IPS-15b (cell line): ENCODE results near the gene SHC1.
A peak's percentile ranks its signal among the peaks of the same experiment; 100 is the strongest.

Experiments used
- H3K27me3 ChIP-seq: one replicate; pipeline ENCODE4 v1.6.1; 2013; ENCODE audit warnings: low read length; ENCODE audit not compliant: control insufficient read depth, insufficient read depth
- H3K36me3 ChIP-seq: one replicate; pipeline ENCODE4 v1.6.1; 2013; ENCODE audit warnings: low read length; ENCODE audit not compliant: control insufficient read depth, insufficient read depth
- H3K4me1 ChIP-seq: one replicate; pipeline ENCODE4 v1.6.1; 2013; ENCODE audit warnings: mild to moderate bottlenecking, low read length; ENCODE audit not compliant: control insufficient read depth, insufficient read depth
- H3K4me3 ChIP-seq: one replicate; pipeline ENCODE4 v1.5.1; 2013; ENCODE audit warnings: low read depth, low read length
- H3K9ac ChIP-seq: one replicate; pipeline ENCODE4 v1.6.1; 2013; ENCODE audit warnings: low read depth, mild to moderate bottlenecking, low read length
- H3K9me3 ChIP-seq: one replicate; pipeline ENCODE4 v1.6.1; 2013; ENCODE audit warnings: mild to moderate bottlenecking, low read length; ENCODE audit not compliant: control insufficient read depth, insufficient read depth

Gene SHC1

DNA sequence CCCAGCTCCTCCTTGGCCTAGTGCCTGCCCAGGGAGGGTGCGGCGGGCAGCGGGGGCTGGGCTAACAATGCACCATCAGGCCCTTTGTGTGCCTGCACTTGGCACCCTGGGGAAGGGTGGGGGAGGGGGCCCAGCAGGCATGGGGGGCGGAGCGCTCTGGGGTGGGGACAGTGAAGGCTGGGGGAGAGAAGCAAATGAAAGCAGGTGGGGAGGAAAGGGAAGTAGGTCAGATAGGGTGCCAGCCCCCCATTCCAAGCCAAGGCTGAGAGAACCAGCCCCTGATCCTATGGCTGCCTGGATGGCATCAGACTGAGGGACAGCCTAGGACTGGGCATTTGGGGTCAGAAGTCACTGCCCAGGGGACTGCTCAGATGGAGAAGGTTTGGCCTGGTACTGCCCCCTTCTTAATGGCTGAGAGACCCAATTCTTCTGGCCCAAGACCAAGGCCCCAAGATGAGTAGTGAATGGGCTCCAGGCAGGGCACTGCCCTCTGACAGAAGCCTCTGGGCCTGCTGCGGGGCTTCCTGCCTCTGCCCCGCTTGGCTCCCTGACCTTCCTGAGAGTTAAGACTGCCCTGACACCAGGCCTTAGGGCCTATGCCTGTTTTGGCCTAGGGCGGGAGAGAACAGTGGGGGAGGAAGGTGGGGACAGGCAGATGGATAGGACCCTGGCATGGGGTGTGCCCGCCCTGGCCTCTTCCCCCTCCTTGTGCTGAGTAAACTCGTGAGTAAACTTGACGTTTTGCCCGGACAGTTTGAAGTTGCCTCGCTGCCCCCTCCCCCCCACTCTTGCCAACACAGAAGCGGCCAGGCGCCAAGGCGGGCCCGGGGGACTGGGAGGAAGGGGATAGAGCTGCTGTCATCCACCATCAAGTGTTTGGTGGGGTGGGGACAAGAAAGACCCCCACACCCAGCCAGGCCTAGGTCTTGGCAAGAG, 34.8 kb upstream of the SHC1 start:
- Histone ChIP-seq H3K27me3 (no peaks in the 10 kb centered on the region), H3K4me1 (peaks cover 17% of the 10 kb centered on the region), H3K4me3 (peak overlapping the region; percentile 59), H3K9me3 (no peaks in the 10 kb centered on the region), H3K36me3 (no peaks in the 10 kb centered on the region), H3K9ac (no peak overlapping the region)

DNA sequence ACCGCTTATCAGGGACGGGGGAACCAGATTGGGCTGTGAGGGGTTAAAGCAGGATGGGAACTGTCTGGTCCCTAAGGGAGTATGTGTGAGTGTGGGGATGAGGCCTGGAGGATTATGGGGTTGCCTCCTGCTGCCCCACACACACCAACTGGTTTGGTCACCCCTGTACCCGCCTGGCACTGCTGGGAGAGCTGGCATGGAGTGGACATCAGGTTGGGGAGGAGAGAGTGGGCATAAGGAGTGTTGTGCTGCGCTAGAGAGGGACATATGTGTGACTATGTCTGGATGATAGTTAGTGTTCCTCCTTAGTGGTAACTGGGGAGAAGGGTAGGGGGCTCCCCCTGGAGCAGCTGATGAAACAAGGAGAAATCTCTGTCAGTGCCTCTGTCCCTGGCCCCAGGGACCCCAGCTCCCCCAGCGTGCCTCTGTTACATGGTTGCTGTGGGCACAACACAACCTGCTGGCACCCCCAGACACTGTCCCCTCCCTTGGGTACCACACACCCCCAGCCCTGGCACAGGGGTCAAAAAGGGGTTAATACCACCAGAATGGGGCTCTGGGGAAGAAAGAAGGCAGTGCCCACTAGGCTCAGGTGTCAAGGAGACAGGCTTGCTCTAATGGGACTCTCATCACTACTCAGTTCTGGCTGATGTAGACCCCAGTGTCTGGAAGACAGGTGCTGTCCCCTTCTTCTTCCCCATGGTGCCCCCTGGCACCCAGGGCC, 34.0 kb upstream of the SHC1 start:
- H3K4me1 ChIP-seq = peaks cover 13% of the 10 kb centered on the region
- H3K27me3 ChIP-seq = no peaks in the 10 kb centered on the region
- H3K4me3 ChIP-seq = peak overlapping the region; percentile 59
- no peaks in the 10 kb centered on the region for H3K9me3 ChIP-seq
- peak overlapping the region; percentile 9 for H3K9ac ChIP-seq
- H3K36me3 ChIP-seq = no peaks in the 10 kb centered on the region

GRCh38 chr1:155003766-155004351, 33.3 kb upstream of the SHC1 start:
- H3K4me1 ChIP-seq = peaks cover 12% of the 10 kb centered on the region
- no peaks in the 10 kb centered on the region for H3K9me3 ChIP-seq
- no peaks in the 10 kb centered on the region for H3K36me3 ChIP-seq
- H3K27me3 ChIP-seq = no peaks in the 10 kb centered on the region
- H3K4me3 ChIP-seq = peak overlapping the region; percentile 79
- peak overlapping the region; percentile 41 for H3K9ac ChIP-seq

DNA sequence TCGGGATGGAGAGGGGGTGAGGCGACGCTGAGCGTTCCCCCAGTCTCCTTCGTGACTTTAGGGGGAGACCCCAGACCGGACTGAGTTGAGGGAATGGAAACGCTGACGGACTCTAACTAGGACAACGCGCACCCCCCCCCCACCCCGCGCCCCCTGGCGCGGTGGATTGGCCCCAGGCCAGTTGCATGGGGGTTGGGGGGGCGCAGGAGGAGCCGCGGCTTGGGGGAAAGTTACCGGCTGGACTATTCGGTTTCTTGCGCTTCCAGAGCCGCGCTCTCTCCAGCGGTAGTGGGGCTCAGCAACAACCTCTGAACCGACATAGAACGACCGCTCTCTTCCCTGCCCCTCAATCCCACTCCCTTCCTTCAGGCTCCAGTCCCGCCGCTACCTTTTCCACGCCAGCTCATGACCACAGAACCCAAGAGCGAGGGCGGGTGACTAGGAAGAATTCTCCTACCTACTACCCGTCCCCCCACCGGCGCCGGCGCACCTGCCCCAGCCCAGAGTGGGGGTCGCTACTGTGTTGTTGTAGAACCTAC, 32.7 kb upstream of the SHC1 start:
- Histone ChIP-seq H3K9ac (peak overlapping the region; percentile 41), H3K27me3 (no peaks in the 10 kb centered on the region), H3K9me3 (no peaks in the 10 kb centered on the region), H3K4me1 (peaks cover 11% of the 10 kb centered on the region), H3K36me3 (no peaks in the 10 kb centered on the region), H3K4me3 (peak overlapping the region; percentile 79)

GRCh38 chr1:155002464-155003226, 32.1 kb upstream of the SHC1 start, which contains the start of gene ZBTB7B:
TSS of gene ZBTB7B (plus strand) at chr1:155002802. CDS start at chr1:155014661, 11,859 bp downstream.
- Histone ChIP-seq H3K27me3 (peaks cover 4% of the 10 kb centered on the region), H3K9ac (peak within 1 kb of the TSS; percentile 41), H3K4me3 (peak within 1 kb of the TSS; percentile 89), H3K36me3 (no peaks in the 10 kb centered on the region), H3K4me1 (peaks cover 11% of the 10 kb centered on the region), H3K9me3 (no peaks in the 10 kb centered on the region)

GRCh38 chr1:155001675-155002463, 31.3 kb upstream of the SHC1 start:
- Histone ChIP-seq H3K27me3 (peaks cover 5% of the 10 kb centered on the region), H3K4me1 (peaks cover 11% of the 10 kb centered on the region), H3K4me3 (peak overlapping the region; percentile 89), H3K36me3 (no peaks in the 10 kb centered on the region), H3K9me3 (no peaks in the 10 kb centered on the region), H3K9ac (peak overlapping the region; percentile 2)

DNA sequence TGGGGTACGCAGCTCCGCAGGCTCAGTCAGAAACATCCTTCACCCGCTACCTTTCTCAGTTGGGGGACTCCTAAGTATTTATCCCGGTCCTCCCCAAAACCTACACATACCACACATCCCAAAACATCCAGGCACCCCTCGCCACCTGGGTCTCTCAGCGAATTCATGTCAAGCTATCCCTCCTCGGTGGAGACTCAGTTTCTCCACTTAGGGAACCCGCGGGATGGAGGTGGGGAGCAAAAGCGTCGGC, 30.8 kb upstream of the SHC1 start:
- Histone ChIP-seq H3K4me3 (peak overlapping the region; percentile 89), H3K27me3 (peaks cover 5% of the 10 kb centered on the region), H3K36me3 (no peaks in the 10 kb centered on the region), H3K4me1 (peaks cover 11% of the 10 kb centered on the region), H3K9me3 (no peaks in the 10 kb centered on the region), H3K9ac (peak overlapping the region; percentile 2)

- Histone ChIP-seq H3K4me3 (peak overlapping the region; percentile 89), H3K27me3 (peaks cover 5% of the 10 kb centered on the region), H3K9me3 (no peaks in the 10 kb centered on the region), H3K4me1 (peaks cover 11% of the 10 kb centered on the region), H3K9ac (peak overlapping the region; percentile 73), H3K36me3 (no peaks in the 10 kb centered on the region)
Measured at GRCh38 chr1:155000726-155001424, 30.3 kb upstream of the SHC1 start.

GRCh38 chr1:155000411-155000725, 29.8 kb upstream of the SHC1 start:
- peak overlapping the region; percentile 54 for H3K9ac ChIP-seq
- no peaks in the 10 kb centered on the region for H3K36me3 ChIP-seq
- H3K4me1 ChIP-seq = peaks cover 9% of the 10 kb centered on the region
- no peaks in the 10 kb centered on the region for H3K9me3 ChIP-seq
- H3K27me3 ChIP-seq = peaks cover 5% of the 10 kb centered on the region
- H3K4me3 ChIP-seq = peak overlapping the region; percentile 89

DNA sequence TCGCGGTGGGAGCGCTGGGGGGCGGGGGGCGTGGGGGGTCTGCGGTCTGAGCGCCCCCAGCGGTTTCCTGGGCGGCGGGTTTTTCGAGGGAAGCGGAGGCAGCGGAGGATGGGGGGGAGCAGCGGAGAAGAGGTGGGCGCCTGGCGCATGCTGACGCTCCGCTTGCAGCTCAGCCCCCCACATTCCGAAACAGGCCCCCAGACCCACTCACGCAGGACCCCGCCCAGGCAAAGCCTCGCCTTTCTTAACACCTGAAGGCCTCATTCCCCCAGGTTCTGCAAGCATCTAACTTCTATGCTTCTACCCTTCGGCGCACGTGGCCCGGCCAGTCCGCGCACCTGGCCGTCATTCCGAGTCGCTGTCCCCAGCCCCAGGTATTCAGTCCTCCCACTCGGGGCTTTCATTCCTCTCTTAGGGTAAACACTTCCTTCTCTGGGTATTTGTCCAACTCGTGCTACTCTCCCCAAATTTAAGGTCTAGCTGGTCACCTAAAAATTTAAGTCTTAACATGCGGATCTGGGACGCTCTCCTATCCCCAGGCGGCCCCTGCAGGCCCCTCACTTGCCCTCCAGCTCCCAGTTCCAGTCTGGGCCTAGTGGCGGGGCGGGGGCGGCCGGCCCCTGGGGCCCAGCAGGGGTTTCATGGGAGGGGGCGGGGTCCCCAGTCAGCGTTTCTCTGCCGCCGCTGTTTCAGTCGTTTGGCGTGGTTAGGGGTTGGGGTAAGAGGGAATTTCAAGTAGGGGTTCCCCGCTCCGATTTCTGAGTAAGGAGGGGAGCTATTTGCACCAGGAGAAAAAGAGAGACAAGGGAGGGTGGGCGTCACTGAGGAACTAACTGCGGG, 29.2 kb upstream of the SHC1 start:
- Histone ChIP-seq H3K27me3 (peaks cover 5% of the 10 kb centered on the region), H3K36me3 (no peaks in the 10 kb centered on the region), H3K4me1 (peaks cover 6% of the 10 kb centered on the region), H3K9ac (peak overlapping the region; percentile 54), H3K9me3 (no peaks in the 10 kb centered on the region), H3K4me3 (peak overlapping the region; percentile 89)
